Measurements from ENCODE around the gene SMIM33.
"Not testable (repeated sequence)": the region's sequence is repeated elsewhere in the genome, so short reads cannot be mapped to it uniquely, and the experiment has no call there.

SMIM33 gene

GRCh38 chr5:139457241-139457640 is 13.6 kb upstream of the SMIM33 start:
- DNase-seq (ENCODE audit: low spot score), result no peak

GRCh38 chr5:139457653-139458306 is 13.0 kb upstream of the SMIM33 start:
- no peak for DNase-seq (ENCODE audit: low spot score)

GRCh38 chr5:139458580-139459407 is 12.0 kb upstream of the SMIM33 start:
- DNase-seq (ENCODE audit: low spot score), result peak; percentile 68

- no peak for DNase-seq (ENCODE audit: low spot score)
Observed at GRCh38 chr5:139459451-139459934, 11.3 kb upstream of the SMIM33 start.

GRCh38 chr5:139460455-139460854 is 10.3 kb upstream of the SMIM33 start:
- DNase-seq (ENCODE audit: low spot score), result no peak

GRCh38 chr5:139461176-139461575 is 9.6 kb upstream of the SMIM33 start:
- no peak for DNase-seq (ENCODE audit: low spot score)

- DNase-seq (ENCODE audit: low spot score), result peak; percentile 27
Observed at GRCh38 chr5:139461698-139462097, 9.1 kb upstream of the SMIM33 start.

GRCh38 chr5:139462586-139463276 is 8.1 kb upstream of the SMIM33 start, which contains the start of gene ECSCR:
TSS of gene ECSCR (minus strand) at chr5:139462743. CDS start at chr5:139462670, 73 bp downstream.
- DNase-seq (ENCODE audit: low spot score), result no peak

- no peak for DNase-seq (ENCODE audit: low spot score)
Observed at GRCh38 chr5:139468421-139468931, 2.3 kb upstream of the SMIM33 start.

GRCh38 chr5:139472386-139473030 is 1.7 kb downstream of the SMIM33 start:
- no peak for DNase-seq (ENCODE audit: low spot score)

GRCh38 chr5:139473105-139473504 is 2.3 kb downstream of the SMIM33 start:
- no peak for DNase-seq (ENCODE audit: low spot score)

GRCh38 chr5:139473565-139473964 is 2.8 kb downstream of the SMIM33 start:
- DNase-seq (ENCODE audit: low spot score), result no peak

- no peak for DNase-seq (ENCODE audit: low spot score)
Observed at GRCh38 chr5:139474890-139475791, 4.3 kb downstream of the SMIM33 start.

GRCh38 chr5:139475865-139476617 is 5.2 kb downstream of the SMIM33 start:
- no peak for DNase-seq (ENCODE audit: low spot score)

GRCh38 chr5:139478657-139479423 is 8.0 kb downstream of the SMIM33 start:
- not testable (repeated sequence) for DNase-seq (ENCODE audit: low spot score)

- not testable (repeated sequence) for DNase-seq (ENCODE audit: low spot score)
Observed at GRCh38 chr5:139479729-139480128, 8.9 kb downstream of the SMIM33 start.

GRCh38 chr5:139481122-139481533 is 10.3 kb downstream of the SMIM33 start:
- DNase-seq (ENCODE audit: low spot score), result no peak

GRCh38 chr5:139481580-139482049 is 10.8 kb downstream of the SMIM33 start:
- DNase-seq (ENCODE audit: low spot score), result no peak
